NB4 (cell line): Measurements from ENCODE around the gene NIPAL3.

Source experiments
- DNase-seq: peaks from one replicate; pipeline ENCODE4 v3.0.0; 2010; ENCODE audit warnings: low read depth
- H3K4me3 ChIP-seq: one replicate; pipeline ENCODE4 v1.5.1; 2011; ENCODE audit warnings: mild to moderate bottlenecking, low read depth, low read length, moderate library complexity
- CTCF ChIP-seq: IDR thresholded peaks from one replicate; pipeline ENCODE4 v1.5.1; 2012; ENCODE audit warnings: low read depth, low read length
- MAX ChIP-seq: IDR thresholded peaks from 2 replicates; pipeline ENCODE4 v1.6.1; 2011; ENCODE audit warnings: low read depth, low read length
- MYC ChIP-seq: IDR thresholded peaks from 2 replicates; pipeline ENCODE4 v1.6.1; 2011; ENCODE audit warnings: low read depth, low read length
- POLR2A ChIP-seq: IDR thresholded peaks from 2 replicates; pipeline ENCODE4 v1.6.1; 2011; ENCODE audit warnings: mild to moderate bottlenecking; ENCODE audit not compliant: insufficient read length; ENCODE audit errors: extremely low read depth

Gene NIPAL3

GRCh38 chr1:24384251-24385090, 31.1 kb upstream of the NIPAL3 start:
- TF ChIP-seq POLR2A: no peak
- no peak for TF ChIP-seq MAX
- TF ChIP-seq CTCF: no peak
- DNase-seq: no peak
- H3K4me3 ChIP-seq: no peak overlapping the region

GRCh38 chr1:24385160-24385940, 30.3 kb upstream of the NIPAL3 start:
- H3K4me3 ChIP-seq: no peak overlapping the region
- DNase-seq: peak; percentile 38
- TF ChIP-seq MYC (no peak), CTCF (peak; percentile 77)

GRCh38 chr1:24386241-24386640, 29.4 kb upstream of the NIPAL3 start:
- no peak for DNase-seq
- no peak overlapping the region for H3K4me3 ChIP-seq
- no peak for TF ChIP-seq CTCF

GRCh38 chr1:24386931-24387330, 28.7 kb upstream of the NIPAL3 start:
- TF ChIP-seq MAX (no peak), MYC (no peak), CTCF (no peak), POLR2A (no peak)
- no peak for DNase-seq
- H3K4me3 ChIP-seq: no peak overlapping the region

GRCh38 chr1:24387636-24388175, 27.9 kb upstream of the NIPAL3 start:
- TF ChIP-seq CTCF (no peak), MYC (no peak), MAX (no peak), POLR2A (no peak)
- no peak overlapping the region for H3K4me3 ChIP-seq
- no peak for DNase-seq
